HepG2 (cell line): ENCODE results near the gene SOSTDC1. TPM values are rescaled to one million over a fixed set of nuclear protein-coding genes. Genes with fewer than 3 reads are reported as not detected.

Experiments used
- ATAC-seq: fragments of 200-7000 bp; cut with Tn5 transposase; 3 replicates; pipeline ENCODE4 v1.9.1; 2020; ENCODE audit warnings: mild to moderate bottlenecking, moderate library complexity
- BruUV-seq: library from RNA; stranded (reverse); fragments of 400-500 nt; replicated peaks from 2 replicates; lab custom pipeline; 2021; lab: Mats Ljungman, UMichigan
- CTCF ChIA-PET: fragments of 300-600 bp; formaldehyde crosslinking; extraction: SDS; loops from one replicate; lab custom pipeline; 2021; ENCODE audit warnings: low total read pairs, inconsistent platforms, low intra/inter-chr PET ratio; lab: Yijun Ruan, JAX
- POLR2A ChIA-PET: fragments of 350-600 bp; sonication (Branson Sonifier 250); formaldehyde crosslinking; loops from one replicate; lab custom pipeline; 2020; ENCODE audit warnings: antibody characterized with exemption, inconsistent platforms; lab: Yijun Ruan, JAX
- DNase-seq: peaks from one replicate; pipeline ENCODE4 v3.0.0-alpha.2; 2015; ENCODE audit warnings: low spot score
- FAIRE-seq: peaks from 3 replicates; lab custom pipeline; 2011; peaks lifted over from hg19 to GRCh38; lab: Jason Lieb, UNC
- H2AFZ ChIP-seq: one replicate; pipeline ENCODE4 v1.6.1; 2011; ENCODE audit warnings: low read length, inconsistent platforms
- H3K27ac ChIP-seq: fragments of 300-600 bp; 3 replicates; pipeline ENCODE4 v1.8.0; 2011; ENCODE audit warnings: mixed run types, mild to moderate bottlenecking, mixed read lengths, low read length, inconsistent platforms; ENCODE audit not compliant: insufficient read depth; ENCODE audit errors: extremely low read length
- H3K27me3 ChIP-seq, 2 experiments: fragments of 200-600 bp in 1 of 2; 2 replicates in 1 of 2; 3 replicates in 1 of 2; pipeline versions ENCODE4 v1.6.0 to v1.8.0; 2011; ENCODE audit warnings: low read length in 2 of 2, mild to moderate bottlenecking in 2 of 2, moderate library complexity in 2 of 2, inconsistent platforms in 1 of 2; ENCODE audit not compliant: insufficient read depth in 2 of 2, control insufficient read depth in 1 of 2
- H3K36me3 ChIP-seq, 2 experiments: fragments of 200-600 bp in 1 of 2; replicated peaks in 1 of 2; 2 replicates in 1 of 2; 3 replicates in 1 of 2; pipeline versions ENCODE4 v1.5.1 to v1.8.0; 2011; ENCODE audit warnings: low read length in 2 of 2, inconsistent platforms in 1 of 2; ENCODE audit not compliant: insufficient read depth in 2 of 2, control insufficient read depth in 1 of 2
- H3K4me1 ChIP-seq: 2 replicates; pipeline ENCODE4 v1.5.1; 2012; ENCODE audit warnings: low read length, inconsistent platforms; ENCODE audit not compliant: insufficient read depth
- H3K4me2 ChIP-seq: 2 replicates; pipeline ENCODE4 v1.6.0; 2011; ENCODE audit warnings: low read depth, low read length, inconsistent platforms
- H3K4me3 ChIP-seq, 3 experiments: fragments of 200-600 bp in 1 of 3; sonication (generic), shearing (Covaris generic) in 1 of 3; replicated peaks in 1 of 3; 2 replicates each; pipeline ENCODE4 v1.5.1; 2011 to 2016; ENCODE audit warnings: low read length in 3 of 3, inconsistent platforms in 2 of 3, low read depth in 2 of 3, mild to moderate bottlenecking in 2 of 3, control low read depth in 1 of 3, mixed read lengths in 1 of 3; ENCODE audit not compliant: insufficient read depth in 1 of 3
- H3K79me2 ChIP-seq: one replicate; pipeline ENCODE4 v1.6.1; 2011; ENCODE audit warnings: low read length, inconsistent platforms; ENCODE audit not compliant: insufficient read depth
- H3K9ac ChIP-seq: 2 replicates; pipeline ENCODE4 v1.6.0; 2011; ENCODE audit warnings: mild to moderate bottlenecking, low read depth, low read length, inconsistent platforms; ENCODE audit not compliant: insufficient read depth
- H3K9me3 ChIP-seq: 2 replicates; pipeline ENCODE4 v1.5.1; 2012; ENCODE audit warnings: mild to moderate bottlenecking, low read length
- H4K20me1 ChIP-seq: 2 replicates; pipeline ENCODE4 v1.6.0; 2011; ENCODE audit warnings: inconsistent platforms, mild to moderate bottlenecking, low read length, moderate library complexity; ENCODE audit not compliant: insufficient read depth
- GATA4 ChIP-seq: sonication (generic); IDR thresholded peaks from 2 replicates; pipeline ENCODE4 v1.6.1; 2016; ENCODE audit warnings: antibody characterized with exemption, low read depth, borderline replicate concordance
- HNRNPH1 ChIP-seq: fragments of 200-400 bp; formaldehyde crosslinking; optimal IDR thresholded peaks from 2 replicates; pipeline ENCODE3; 2017; ENCODE audit warnings: mild to moderate bottlenecking, low read depth, low read length
- SRSF4 ChIP-seq: fragments of 200-400 bp; formaldehyde crosslinking; IDR thresholded peaks from one replicate; pipeline ENCODE4 v1.6.1; 2018; ENCODE audit warnings: mild to moderate bottlenecking, low read depth, low read length, moderate library complexity; ENCODE audit not compliant: poor library complexity, severe bottlenecking
- ZNF296 ChIP-seq: sonication (generic); formaldehyde crosslinking; conservative IDR thresholded peaks from 2 replicates; pipeline ENCODE4 v1.5.0; 2020; ENCODE audit warnings: mild to moderate bottlenecking, missing genetic modification reagents
- ZNF616 ChIP-seq: sonication (generic); formaldehyde crosslinking; IDR thresholded peaks from 2 replicates; pipeline ENCODE4 v1.5.0; 2020; ENCODE audit warnings: low read depth, mild to moderate bottlenecking, missing genetic modification reagents
- WGBS: methylation state at CpG from one replicate; pipeline ENCODE4 v1.1.6; 2017; ENCODE audit warnings: low lambda C conversion rate; 5-methylcytosine and 5-hydroxymethylcytosine counted together
- in situ Hi-C: cut with HindIII; loops from 2 replicates; pipeline ENCODE4 v1.10.0; 2017; ENCODE audit warnings: low pct_unique_long_range_greater_than_20kb; ENCODE audit not compliant: extremely low pct_ligation_motif_present
- intact Hi-C: fragments of 100-400 bp; cut with micrococcal nuclease; formaldehyde crosslinking; loops from one replicate; pipeline ENCODE4 v1.10.0; 2022; ENCODE audit not compliant: unreplicated experiment
- polyA plus RNA-seq, 8 experiments: library from polyadenylated mRNA; depleted of rRNA in 3 of 8; stranded (reverse) in 7 of 8; unstranded in 1 of 8; fragments of >200 nt; fragmentation: Illumina TruSeq in 4 of 8; extraction: Trizol in 4 of 8; gene quantifications; 2 replicates each; pipeline versions ENCODE4 v1.2.1 to v1.2.3, GENCODE V29; 2011 to 2016; ENCODE audit warnings: low read depth in 4 of 8, missing spikeins in 1 of 8, mixed read lengths in 1 of 8; ENCODE audit not compliant: insufficient read depth in 1 of 8
- total RNA-seq, 5 experiments: library from RNA; depleted of rRNA; stranded (reverse); fragments of >200 nt; fragmentation: Illumina TruSeq; extraction: Trizol; gene quantifications; 2 replicates each; pipeline ENCODE4 v1.2.3, GENCODE V29; 2016; ENCODE audit warnings: low read depth in 1 of 5
- TF ChIP-seq, protein P1 (sequence below): sonication (generic); formaldehyde crosslinking; IDR thresholded peaks from 2 replicates; pipeline ENCODE4 v1.5.1; 2020; ENCODE audit warnings: mild to moderate bottlenecking, missing genetic modification reagents, borderline replicate concordance
- TF ChIP-seq, protein P2 (sequence below): fragments of 450-650 bp; IDR thresholded peaks from 2 replicates; pipeline ENCODE4 v1.6.1; 2017

The SOSTDC1 gene
- total and polyA plus RNA-seq, 2 of the 13 experiments (the other 11 are each of a cell fraction or from before 2014, with no cell fraction given), result not detected

DNA sequence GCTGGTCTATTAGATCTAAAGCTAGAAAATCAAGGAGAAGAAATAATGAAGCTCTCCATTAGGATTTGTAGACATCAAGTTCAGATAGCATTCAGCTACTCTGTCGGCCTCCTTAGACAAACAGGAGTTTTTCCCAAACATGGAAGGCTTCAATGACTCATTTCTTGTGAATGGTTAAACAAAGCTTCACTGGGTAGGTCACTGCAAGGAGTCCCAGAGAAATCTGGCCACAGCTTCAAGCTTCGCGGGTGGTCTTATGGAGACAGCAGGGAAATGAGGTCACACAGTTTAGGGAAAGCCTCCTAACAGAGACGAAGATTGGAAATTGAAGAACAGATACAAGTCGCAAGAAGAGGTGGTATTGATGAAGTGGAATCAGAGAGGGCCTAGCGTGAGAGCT is 38.5 kb upstream of the SOSTDC1 start:
- FAIRE-seq, result no peak
- no peaks in the 10 kb centered on the region for H3K27me3 ChIP-seq
- no peak overlapping the region for H3K27ac ChIP-seq
- intact Hi-C loops, result no loop called here
- TF ChIP-seq HNRNPH1 (no peak), GATA4 (no peak), ZNF296 (CRISPR knock-in tag) (no peak), SRSF4 (no peak), ZNF616 (CRISPR knock-in tag) (no peak)
- TF ChIP-seq, protein P1, sequence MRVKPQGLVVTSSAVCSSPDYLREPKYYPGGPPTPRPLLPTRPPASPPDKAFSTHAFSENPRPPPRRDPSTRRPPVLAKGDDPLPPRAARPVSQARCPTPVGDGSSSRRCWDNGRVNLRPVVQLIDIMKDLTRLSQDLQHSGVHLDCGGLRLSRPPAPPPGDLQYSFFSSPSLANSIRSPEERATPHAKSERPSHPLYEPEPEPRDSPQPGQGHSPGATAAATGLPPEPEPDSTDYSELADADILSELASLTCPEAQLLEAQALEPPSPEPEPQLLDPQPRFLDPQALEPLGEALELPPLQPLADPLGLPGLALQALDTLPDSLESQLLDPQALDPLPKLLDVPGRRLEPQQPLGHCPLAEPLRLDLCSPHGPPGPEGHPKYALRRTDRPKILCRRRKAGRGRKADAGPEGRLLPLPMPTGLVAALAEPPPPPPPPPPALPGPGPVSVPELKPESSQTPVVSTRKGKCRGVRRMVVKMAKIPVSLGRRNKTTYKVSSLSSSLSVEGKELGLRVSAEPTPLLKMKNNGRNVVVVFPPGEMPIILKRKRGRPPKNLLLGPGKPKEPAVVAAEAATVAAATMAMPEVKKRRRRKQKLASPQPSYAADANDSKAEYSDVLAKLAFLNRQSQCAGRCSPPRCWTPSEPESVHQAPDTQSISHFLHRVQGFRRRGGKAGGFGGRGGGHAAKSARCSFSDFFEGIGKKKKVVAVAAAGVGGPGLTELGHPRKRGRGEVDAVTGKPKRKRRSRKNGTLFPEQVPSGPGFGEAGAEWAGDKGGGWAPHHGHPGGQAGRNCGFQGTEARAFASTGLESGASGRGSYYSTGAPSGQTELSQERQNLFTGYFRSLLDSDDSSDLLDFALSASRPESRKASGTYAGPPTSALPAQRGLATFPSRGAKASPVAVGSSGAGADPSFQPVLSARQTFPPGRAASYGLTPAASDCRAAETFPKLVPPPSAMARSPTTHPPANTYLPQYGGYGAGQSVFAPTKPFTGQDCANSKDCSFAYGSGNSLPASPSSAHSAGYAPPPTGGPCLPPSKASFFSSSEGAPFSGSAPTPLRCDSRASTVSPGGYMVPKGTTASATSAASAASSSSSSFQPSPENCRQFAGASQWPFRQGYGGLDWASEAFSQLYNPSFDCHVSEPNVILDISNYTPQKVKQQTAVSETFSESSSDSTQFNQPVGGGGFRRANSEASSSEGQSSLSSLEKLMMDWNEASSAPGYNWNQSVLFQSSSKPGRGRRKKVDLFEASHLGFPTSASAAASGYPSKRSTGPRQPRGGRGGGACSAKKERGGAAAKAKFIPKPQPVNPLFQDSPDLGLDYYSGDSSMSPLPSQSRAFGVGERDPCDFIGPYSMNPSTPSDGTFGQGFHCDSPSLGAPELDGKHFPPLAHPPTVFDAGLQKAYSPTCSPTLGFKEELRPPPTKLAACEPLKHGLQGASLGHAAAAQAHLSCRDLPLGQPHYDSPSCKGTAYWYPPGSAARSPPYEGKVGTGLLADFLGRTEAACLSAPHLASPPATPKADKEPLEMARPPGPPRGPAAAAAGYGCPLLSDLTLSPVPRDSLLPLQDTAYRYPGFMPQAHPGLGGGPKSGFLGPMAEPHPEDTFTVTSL (CRISPR knock-in tag), result no peak
- TF ChIP-seq, protein P2, sequence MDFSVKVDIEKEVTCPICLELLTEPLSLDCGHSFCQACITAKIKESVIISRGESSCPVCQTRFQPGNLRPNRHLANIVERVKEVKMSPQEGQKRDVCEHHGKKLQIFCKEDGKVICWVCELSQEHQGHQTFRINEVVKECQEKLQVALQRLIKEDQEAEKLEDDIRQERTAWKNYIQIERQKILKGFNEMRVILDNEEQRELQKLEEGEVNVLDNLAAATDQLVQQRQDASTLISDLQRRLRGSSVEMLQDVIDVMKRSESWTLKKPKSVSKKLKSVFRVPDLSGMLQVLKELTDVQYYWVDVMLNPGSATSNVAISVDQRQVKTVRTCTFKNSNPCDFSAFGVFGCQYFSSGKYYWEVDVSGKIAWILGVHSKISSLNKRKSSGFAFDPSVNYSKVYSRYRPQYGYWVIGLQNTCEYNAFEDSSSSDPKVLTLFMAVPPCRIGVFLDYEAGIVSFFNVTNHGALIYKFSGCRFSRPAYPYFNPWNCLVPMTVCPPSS, result no peak
- H4K20me1 ChIP-seq, result no peaks in the 10 kb centered on the region
- H3K4me3 ChIP-seq, result no peak overlapping the region
- BruUV-seq, result no TSS peak
- ATAC-seq, result no peak
- no peaks in the 10 kb centered on the region for H3K36me3 ChIP-seq
- 30% methylated on average over 6 of the region's 6 CpGs for WGBS
- ChIA-PET CTCF (no interaction called here), POLR2A (no interaction called here)
- H3K4me2 ChIP-seq, result no peak overlapping the region
- in situ Hi-C loops, result no loop called here
- DNase-seq, result no peak
- H3K4me1 ChIP-seq, result no peaks in the 10 kb centered on the region
- no peak overlapping the region for H3K9ac ChIP-seq
- H3K79me2 ChIP-seq, result no peaks in the 10 kb centered on the region
- H2AFZ ChIP-seq, result no peak overlapping the region
- no peaks in the 10 kb centered on the region for H3K9me3 ChIP-seq
